Endothelial cell of umbilical vein (primary cell): ENCODE measurements around the gene PROM1.

ENCODE experiments used
- EZH2 ChIP-seq: IDR thresholded peaks from 2 replicates; pipeline ENCODE4 v1.6.1; 2012; ENCODE audit warnings: borderline replicate concordance, low read depth, mild to moderate bottlenecking, moderate library complexity, low read length, inconsistent platforms; ENCODE audit not compliant: severe bottlenecking
- MYC ChIP-seq: IDR thresholded peaks from one replicate; pipeline ENCODE4 v1.6.1; 2011; ENCODE audit warnings: mild to moderate bottlenecking, low read depth, low read length
- POLR2A ChIP-seq: IDR thresholded peaks from 2 replicates; pipeline ENCODE4 v1.6.1; 2012; ENCODE audit warnings: low read depth, mild to moderate bottlenecking, control low read depth, low read length

DNA sequence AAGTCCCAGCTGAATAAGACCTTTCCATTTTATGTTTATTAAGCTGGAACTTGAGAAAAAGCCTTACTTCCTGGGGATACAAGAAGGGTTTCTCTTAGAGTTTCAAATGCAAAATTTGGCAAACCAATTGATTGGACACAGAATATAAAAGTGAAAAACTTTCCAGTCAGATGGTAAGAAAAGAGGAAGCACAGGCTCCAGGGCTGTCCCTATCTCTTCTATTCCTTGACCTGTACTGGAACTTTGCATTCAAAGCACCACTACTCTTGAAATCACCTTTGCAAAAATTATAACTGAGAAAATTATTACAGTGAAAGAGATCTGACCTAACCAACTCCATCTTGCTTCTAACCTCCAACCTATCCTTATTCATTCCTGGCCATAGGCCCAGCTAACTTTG is 11.7 kb downstream of the PROM1 start:
- TF ChIP-seq POLR2A (no peak), MYC (no peak), EZH2 (no peak)
